Measurements from ENCODE around the gene RPP21.

RPP21 gene

DNA sequence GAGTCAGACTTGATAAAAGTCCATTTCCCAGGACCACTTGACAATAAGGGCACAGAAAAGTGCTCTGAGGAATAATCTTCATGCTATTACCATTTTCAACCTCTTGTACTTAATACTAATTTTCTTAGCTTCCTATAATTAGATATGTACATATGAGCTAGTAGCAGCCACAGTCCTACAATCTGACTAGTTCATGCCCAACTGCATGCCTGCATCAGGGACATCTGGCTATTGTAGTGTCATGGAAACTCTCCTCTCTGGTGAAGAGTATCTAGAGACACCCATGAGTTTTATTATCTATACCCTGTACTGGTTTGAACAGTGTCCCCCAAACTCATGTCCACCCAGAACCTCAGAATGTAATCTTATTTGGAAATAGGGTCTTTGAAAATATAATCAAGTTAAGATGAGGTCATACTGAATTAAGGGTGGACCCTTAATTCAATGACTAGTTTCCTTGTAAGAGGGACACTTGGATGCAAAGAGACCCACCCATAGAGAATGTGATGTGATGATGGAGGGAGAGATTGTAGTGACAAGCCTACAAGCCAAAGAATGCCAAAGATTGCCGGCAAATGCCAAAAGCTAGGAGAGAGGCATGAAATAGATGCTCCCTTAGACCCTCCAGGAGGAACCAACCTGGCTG is 32.2 kb upstream of the RPP21 start:
- Histone ChIP-seq H3K9ac (ENCODE audit: low read length) (no peak overlapping the region), H3K9me3 (ENCODE audit: low read length) (no peaks in the 10 kb centered on the region), H2AFZ (ENCODE audit: low read length) (no peak overlapping the region), H3K79me2 (ENCODE audit: insufficient read depth, low read length) (peaks cover 26% of the 10 kb centered on the region), H3K36me3 (ENCODE audit: insufficient read depth, low read length) (peaks cover 83% of the 10 kb centered on the region), H3K4me1 (ENCODE audit: insufficient read depth, low read length, severe bottlenecking) (no peaks in the 10 kb centered on the region), H3K27me3 (ENCODE audit: insufficient read depth, low read length) (no peaks in the 10 kb centered on the region), H3F3A (ENCODE audit: insufficient read depth, low read length) (no peaks in the 10 kb centered on the region), H3K9me2 (ENCODE audit: low read depth, low read length) (no peaks in the 10 kb centered on the region), H3K27ac (ENCODE audit: low read depth, low read length, poor library complexity, severe bottlenecking) (no peak overlapping the region), H3K4me3 (ENCODE audit: low read depth, low read length, poor library complexity, severe bottlenecking) (no peak overlapping the region), H4K20me1 (ENCODE audit: insufficient read depth, low read length) (0 out of 2 replicates have a peak, but pooled peaks cover 2% of the 10 kb centered on the region), H3K4me2 (ENCODE audit: low read length) (no peak overlapping the region)
- TF ChIP-seq, protein P1, sequence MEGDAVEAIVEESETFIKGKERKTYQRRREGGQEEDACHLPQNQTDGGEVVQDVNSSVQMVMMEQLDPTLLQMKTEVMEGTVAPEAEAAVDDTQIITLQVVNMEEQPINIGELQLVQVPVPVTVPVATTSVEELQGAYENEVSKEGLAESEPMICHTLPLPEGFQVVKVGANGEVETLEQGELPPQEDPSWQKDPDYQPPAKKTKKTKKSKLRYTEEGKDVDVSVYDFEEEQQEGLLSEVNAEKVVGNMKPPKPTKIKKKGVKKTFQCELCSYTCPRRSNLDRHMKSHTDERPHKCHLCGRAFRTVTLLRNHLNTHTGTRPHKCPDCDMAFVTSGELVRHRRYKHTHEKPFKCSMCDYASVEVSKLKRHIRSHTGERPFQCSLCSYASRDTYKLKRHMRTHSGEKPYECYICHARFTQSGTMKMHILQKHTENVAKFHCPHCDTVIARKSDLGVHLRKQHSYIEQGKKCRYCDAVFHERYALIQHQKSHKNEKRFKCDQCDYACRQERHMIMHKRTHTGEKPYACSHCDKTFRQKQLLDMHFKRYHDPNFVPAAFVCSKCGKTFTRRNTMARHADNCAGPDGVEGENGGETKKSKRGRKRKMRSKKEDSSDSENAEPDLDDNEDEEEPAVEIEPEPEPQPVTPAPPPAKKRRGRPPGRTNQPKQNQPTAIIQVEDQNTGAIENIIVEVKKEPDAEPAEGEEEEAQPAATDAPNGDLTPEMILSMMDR (IDR thresholded peaks at IDR 0.05; ENCODE audit: low read length): no peak
- TF ChIP-seq EZH2 (IDR thresholded peaks at IDR 0.05; ENCODE audit: borderline replicate concordance, low read length): no peak

DNA sequence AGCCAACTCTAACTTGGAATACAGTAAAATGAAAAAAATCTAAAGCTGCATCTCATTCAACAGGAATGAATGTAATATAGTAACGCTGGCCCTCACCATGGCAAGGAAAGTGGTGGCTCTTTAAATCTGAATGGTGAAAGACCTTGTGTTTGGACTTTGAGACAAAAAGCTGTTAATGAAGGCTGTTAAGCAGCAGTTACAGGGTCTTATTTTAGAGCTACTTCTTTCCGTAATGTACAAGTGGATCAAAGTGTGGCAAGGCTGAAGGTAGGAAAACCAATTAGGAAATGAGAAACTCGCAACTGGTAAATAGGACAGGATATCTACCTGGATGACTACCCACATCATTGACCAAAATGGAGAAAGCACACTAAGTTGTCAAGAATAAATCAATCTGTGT is 29.8 kb upstream of the RPP21 start:
- peaks cover 42% of the 10 kb centered on the region for H3K79me2 ChIP-seq (ENCODE audit: insufficient read depth, low read length)
- TF ChIP-seq, protein P1 (IDR thresholded peaks at IDR 0.05; ENCODE audit: low read length): no peak
- TF ChIP-seq EZH2 (IDR thresholded peaks at IDR 0.05; ENCODE audit: borderline replicate concordance, low read length): no peak
- no peak overlapping the region for H3K9ac ChIP-seq (ENCODE audit: low read length)
- H4K20me1 ChIP-seq (ENCODE audit: insufficient read depth, low read length): 0 out of 2 replicates have a peak, but pooled peaks cover 3% of the 10 kb centered on the region
- no peak overlapping the region for H3K4me3 ChIP-seq (ENCODE audit: low read depth, low read length, poor library complexity, severe bottlenecking)
- no peak overlapping the region for H2AFZ ChIP-seq (ENCODE audit: low read length)
- H3K27ac ChIP-seq (ENCODE audit: low read depth, low read length, poor library complexity, severe bottlenecking): no peak overlapping the region
- H3K4me2 ChIP-seq (ENCODE audit: low read length): no peak overlapping the region
- peaks cover 75% of the 10 kb centered on the region for H3K36me3 ChIP-seq (ENCODE audit: insufficient read depth, low read length)
- H3K9me2 ChIP-seq (ENCODE audit: low read depth, low read length): no peaks in the 10 kb centered on the region
- no peaks in the 10 kb centered on the region for H3K27me3 ChIP-seq (ENCODE audit: insufficient read depth, low read length)
- H3F3A ChIP-seq (ENCODE audit: insufficient read depth, low read length): no peaks in the 10 kb centered on the region
- peaks cover 6% of the 10 kb centered on the region for H3K4me1 ChIP-seq (ENCODE audit: insufficient read depth, low read length, severe bottlenecking)
- H3K9me3 ChIP-seq (ENCODE audit: low read length): no peaks in the 10 kb centered on the region

DNA sequence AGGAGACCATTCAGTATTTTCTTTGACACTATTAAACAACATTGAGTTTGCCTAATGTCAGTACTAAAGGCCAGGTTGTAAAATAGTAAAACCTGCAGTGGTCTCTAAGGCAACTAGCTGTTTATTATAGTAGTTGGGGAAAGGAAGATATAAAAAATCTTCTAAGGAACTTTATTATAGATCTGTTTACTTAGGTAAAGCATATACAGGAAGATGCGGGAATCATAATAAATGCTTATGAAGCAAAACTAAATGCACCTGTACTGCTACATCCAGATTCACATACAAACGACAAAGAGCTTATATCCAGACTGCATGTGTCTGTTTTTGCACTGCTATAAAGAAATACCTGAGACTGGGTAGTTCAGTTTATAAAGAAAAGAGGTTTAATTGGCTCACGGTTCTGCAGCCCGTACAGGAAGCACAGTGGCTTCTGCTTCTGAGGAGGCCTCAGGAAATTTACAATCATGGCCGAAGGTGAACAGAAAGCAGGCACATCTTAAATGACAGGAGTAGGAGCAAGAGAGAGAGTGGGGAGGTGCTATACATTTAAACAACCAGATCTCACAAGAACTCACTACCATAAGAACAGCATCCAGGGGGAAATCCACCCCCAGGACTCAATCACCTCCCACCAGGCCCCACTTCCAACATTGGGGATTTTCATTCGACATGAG is 26.9 kb upstream of the RPP21 start:
- 0 out of 2 replicates have a peak, but pooled peaks cover 3% of the 10 kb centered on the region for H4K20me1 ChIP-seq (ENCODE audit: insufficient read depth, low read length)
- H3F3A ChIP-seq (ENCODE audit: insufficient read depth, low read length): no peaks in the 10 kb centered on the region
- peaks cover 68% of the 10 kb centered on the region for H3K79me2 ChIP-seq (ENCODE audit: insufficient read depth, low read length)
- no peak for TF ChIP-seq EZH2 (IDR thresholded peaks at IDR 0.05; ENCODE audit: borderline replicate concordance, low read length)
- TF ChIP-seq, protein P1 (IDR thresholded peaks at IDR 0.05; ENCODE audit: low read length): no peak
- H3K9me3 ChIP-seq (ENCODE audit: low read length): no peaks in the 10 kb centered on the region
- H3K27me3 ChIP-seq (ENCODE audit: insufficient read depth, low read length): no peaks in the 10 kb centered on the region
- no peak overlapping the region for H2AFZ ChIP-seq (ENCODE audit: low read length)
- H3K4me1 ChIP-seq (ENCODE audit: insufficient read depth, low read length, severe bottlenecking): peaks cover 21% of the 10 kb centered on the region
- H3K4me2 ChIP-seq (ENCODE audit: low read length): no peak overlapping the region
- H3K4me3 ChIP-seq (ENCODE audit: low read depth, low read length, poor library complexity, severe bottlenecking): no peak overlapping the region
- no peak overlapping the region for H3K27ac ChIP-seq (ENCODE audit: low read depth, low read length, poor library complexity, severe bottlenecking)
- H3K36me3 ChIP-seq (ENCODE audit: insufficient read depth, low read length): peaks cover 71% of the 10 kb centered on the region
- no peaks in the 10 kb centered on the region for H3K9me2 ChIP-seq (ENCODE audit: low read depth, low read length)
- H3K9ac ChIP-seq (ENCODE audit: low read length): no peak overlapping the region
